SK-N-SH (cell line): ENCODE measurements around the gene INO80. TPM values are rescaled to one million over a fixed set of nuclear protein-coding genes. Genes with fewer than 3 reads are reported as not detected.

Experiments
- CTCF ChIA-PET: fragments of 300-600, 350-600 bp; formaldehyde crosslinking; extraction: SDS; loops from one replicate; lab custom pipeline; 2021; lab: Yijun Ruan, JAX
- POLR2A ChIA-PET: fragments of 350-600 bp; sonication (Branson Sonifier 250); formaldehyde crosslinking; extraction: SDS; loops from one replicate; lab custom pipeline; 2020; ENCODE audit warnings: antibody characterized with exemption, inconsistent platforms; lab: Yijun Ruan, JAX
- DNase-seq: peaks from one replicate; pipeline ENCODE4 v3.0.0; 2012
- H2AFZ ChIP-seq: fragments of 200-600 bp; sonication (generic); 2 replicates; pipeline ENCODE4 v1.8.1; 2016; ENCODE audit warnings: antibody characterized with exemption, mild to moderate bottlenecking, low read depth
- H3F3A ChIP-seq: fragments of 200-600 bp; sonication (generic); replicated peaks from 2 replicates; pipeline ENCODE3; 2016; ENCODE audit warnings: antibody characterized with exemption, mild to moderate bottlenecking; ENCODE audit not compliant: insufficient read depth
- H3K27ac ChIP-seq, 2 experiments: fragments of 200-500 bp in 1 of 2; fragments of 200-600 bp in 1 of 2; sonication (Bioruptor generic) in 1 of 2; sonication (generic), shearing (Covaris generic) in 1 of 2; 2 replicates each; pipeline versions ENCODE4 v1.5.1 to v1.6.1; 2014 to 2016; ENCODE audit warnings: low read depth in 2 of 2, inconsistent platforms in 1 of 2, low read length in 1 of 2, mild to moderate bottlenecking in 1 of 2, mixed read lengths in 1 of 2
- H3K27me3 ChIP-seq: fragments of 200-600 bp; sonication (generic), shearing (Covaris generic); 2 replicates; pipeline ENCODE4 v1.6.1; 2016; ENCODE audit warnings: mixed run types; ENCODE audit not compliant: insufficient read depth
- H3K36me3 ChIP-seq, 2 experiments: fragments of 200-500 bp in 1 of 2; fragments of 200-600 bp in 1 of 2; sonication (Bioruptor generic) in 1 of 2; sonication (generic) in 1 of 2; replicated peaks in 1 of 2; 2 replicates each; pipeline versions ENCODE3 to v1.5.1; 2014 to 2016; ENCODE audit warnings: low read length in 1 of 2, mild to moderate bottlenecking in 1 of 2; ENCODE audit not compliant: insufficient read depth in 2 of 2, control insufficient read depth in 1 of 2
- H3K4me1 ChIP-seq, 2 experiments: fragments of 200-500 bp in 1 of 2; fragments of 200-600 bp in 1 of 2; sonication (Bioruptor generic) in 1 of 2; sonication (generic), shearing (Covaris generic) in 1 of 2; 2 replicates each; pipeline versions ENCODE4 v1.5.1 to v1.6.1; 2014 to 2016; ENCODE audit warnings: low read depth in 1 of 2, low read length in 1 of 2, mixed run types in 1 of 2; ENCODE audit not compliant: insufficient read depth in 2 of 2, control insufficient read depth in 1 of 2
- H3K4me2 ChIP-seq: fragments of 200-600 bp; sonication (generic), shearing (Covaris generic); 2 replicates; pipeline ENCODE4 v1.6.1; 2017; ENCODE audit warnings: mixed run types
- H3K4me3 ChIP-seq, 2 experiments: fragments of 200-500 bp in 1 of 2; fragments of 200-600 bp in 1 of 2; sonication (Bioruptor generic) in 1 of 2; sonication (generic), shearing (Covaris generic) in 1 of 2; 2 replicates each; pipeline versions ENCODE4 v1.5.1 to v1.8.1; 2014 to 2016; ENCODE audit warnings: low read depth in 2 of 2, inconsistent platforms in 1 of 2, low read length in 1 of 2, mild to moderate bottlenecking in 1 of 2, mixed read lengths in 1 of 2, moderate library complexity in 1 of 2
- H3K79me2 ChIP-seq: fragments of 200-600 bp; sonication (generic); 2 replicates; pipeline ENCODE4 v1.8.1; 2017; ENCODE audit warnings: mild to moderate bottlenecking; ENCODE audit not compliant: insufficient read depth
- H3K9ac ChIP-seq: fragments of 200-600 bp; sonication (generic); 2 replicates; pipeline ENCODE4 v1.6.1; 2017; ENCODE audit warnings: mixed run types
- H3K9me2 ChIP-seq: fragments of 200-600 bp; sonication (generic); 2 replicates; pipeline ENCODE4 v1.6.1; 2017; ENCODE audit warnings: mixed run types
- H3K9me3 ChIP-seq: fragments of 200-600 bp; sonication (generic); 2 replicates; pipeline ENCODE4 v1.6.1; 2017; ENCODE audit warnings: mixed run types, mild to moderate bottlenecking, moderate library complexity
- H4K20me1 ChIP-seq: fragments of 200-600 bp; sonication (generic); 2 replicates; pipeline ENCODE4 v1.6.1; 2017; ENCODE audit warnings: mild to moderate bottlenecking, mixed run types; ENCODE audit not compliant: insufficient read depth
- ELF1 ChIP-seq: IDR thresholded peaks from 2 replicates; pipeline ENCODE4 v1.4.0; 2012
- EP300 ChIP-seq, 2 experiments: IDR thresholded peaks; 2 replicates each; pipeline versions ENCODE4 v1.4.0 to v1.6.1; 2012; ENCODE audit warnings: borderline replicate concordance in 1 of 2, low read depth in 1 of 2, low read length in 1 of 2
- FOSL2 ChIP-seq: IDR thresholded peaks from 2 replicates; pipeline ENCODE4 v1.4.0; 2012; ENCODE audit warnings: low read depth, mild to moderate bottlenecking, moderate library complexity, borderline replicate concordance
- FOXJ3 ChIP-seq: sonication (generic); formaldehyde crosslinking; IDR thresholded peaks from 2 replicates; pipeline ENCODE4 v1.5.1; 2020; ENCODE audit warnings: mild to moderate bottlenecking, missing genetic modification reagents
- FOXM1 ChIP-seq: IDR thresholded peaks from 2 replicates; pipeline ENCODE4 v1.4.0; 2012; ENCODE audit warnings: low read depth, mild to moderate bottlenecking
- GATA2 ChIP-seq: sonication (generic); formaldehyde crosslinking; IDR thresholded peaks from 2 replicates; pipeline ENCODE4 v1.5.0; 2020; ENCODE audit warnings: mild to moderate bottlenecking, missing genetic modification reagents
- IRF3 ChIP-seq: fragments of 150-350 bp; IDR thresholded peaks from 2 replicates; pipeline ENCODE4 v1.6.1; 2016; ENCODE audit warnings: mild to moderate bottlenecking, low read depth, low read length
- JUND ChIP-seq: IDR thresholded peaks from 2 replicates; pipeline ENCODE4 v1.4.0; 2012
- MXI1 ChIP-seq: IDR thresholded peaks from 2 replicates; pipeline ENCODE4 v1.6.1; 2012; ENCODE audit warnings: mild to moderate bottlenecking, low read depth, low read length, improper control_type of control experiment
- NFIC ChIP-seq: IDR thresholded peaks from 2 replicates; pipeline ENCODE4 v1.4.0; 2012; ENCODE audit warnings: borderline replicate concordance
- NRF1 ChIP-seq: IDR thresholded peaks from 2 replicates; pipeline ENCODE4 v1.6.1; 2012; ENCODE audit warnings: low read depth, mild to moderate bottlenecking, low read length
- PBX3 ChIP-seq: IDR thresholded peaks from 2 replicates; pipeline ENCODE4; 2012
- POLR2AphosphoS5 ChIP-seq: IDR thresholded peaks from 2 replicates; pipeline ENCODE4 v1.6.1; 2012; ENCODE audit warnings: low read depth, low read length
- RAD21 ChIP-seq: IDR thresholded peaks from 2 replicates; pipeline ENCODE4 v1.6.1; 2012; ENCODE audit warnings: mild to moderate bottlenecking, low read length
- RCOR1 ChIP-seq: fragments of 150-350 bp; IDR thresholded peaks from 2 replicates; pipeline ENCODE4 v1.6.1; 2017; ENCODE audit warnings: antibody characterized with exemption, low read length
- RFX5 ChIP-seq: IDR thresholded peaks from 2 replicates; pipeline ENCODE4 v1.6.1; 2012; ENCODE audit warnings: mild to moderate bottlenecking, improper control_type of control experiment, low read length
- RXRA ChIP-seq: IDR thresholded peaks from 2 replicates; pipeline ENCODE4 v1.4.0; 2012; ENCODE audit warnings: low read depth, mild to moderate bottlenecking, borderline replicate concordance
- SIN3A ChIP-seq: IDR thresholded peaks from 2 replicates; pipeline ENCODE4 v1.6.1; 2012; ENCODE audit warnings: low read depth, mild to moderate bottlenecking, low read length, moderate library complexity, borderline replicate concordance
- TAF1 ChIP-seq: IDR thresholded peaks from 2 replicates; pipeline ENCODE4 v1.6.1; 2012; ENCODE audit warnings: low read depth, mild to moderate bottlenecking, low read length, moderate library complexity, borderline replicate concordance
- TCF12 ChIP-seq: IDR thresholded peaks from 2 replicates; pipeline ENCODE4 v1.4.0; 2012
- USF2 ChIP-seq: fragments of 150-350 bp; IDR thresholded peaks from 2 replicates; pipeline ENCODE4 v1.6.1; 2017; ENCODE audit warnings: antibody characterized with exemption, low read length, low read depth, borderline replicate concordance
- ZBTB33 ChIP-seq: IDR thresholded peaks from 2 replicates; pipeline ENCODE4 v1.4.0; 2012; ENCODE audit warnings: low read depth, borderline replicate concordance
- WGBS: methylation state at CpG from one replicate; pipeline ENCODE4 v1.1.6; 2017; ENCODE audit warnings: low lambda C conversion rate; 5-methylcytosine and 5-hydroxymethylcytosine counted together
- polyA plus RNA-seq, 3 experiments: library from polyadenylated mRNA; depleted of rRNA; stranded (reverse); fragments of >200 nt; gene quantifications; 2 replicates each; pipeline ENCODE4 v1.2.3, GENCODE V29; 2012

Gene INO80
- polyA plus RNA-seq, 1 of the 3 experiments (the other 2 are of a cell fraction) = 4.6 TPM

- H4K20me1 ChIP-seq = no peaks in the 10 kb centered on the region
- no peak overlapping the region for H3K9ac ChIP-seq
- peaks cover 6% of the 10 kb centered on the region; the same call in 1 of the 2 replicates for H3K79me2 ChIP-seq
- H3K27ac ChIP-seq = no peak overlapping the region
- TF ChIP-seq ZBTB33 = no peak
- TF ChIP-seq PBX3 = no peak
- TF ChIP-seq FOSL2 = no peak
- no peak for TF ChIP-seq EP300 (IDR thresholded peaks at IDR 0.05; ENCODE audit: borderline replicate concordance in 1 of 2, low read depth in 1 of 2, low read length in 1 of 2)
- TF ChIP-seq MXI1 = no peak
- TF ChIP-seq JUND = no peak
- no peak for TF ChIP-seq ELF1
- TF ChIP-seq FOXM1 = no peak
- TF ChIP-seq POLR2AphosphoS5 = no peak
- no peak for TF ChIP-seq USF2
- TF ChIP-seq GATA2 = no peak
- TF ChIP-seq FOXJ3 (CRISPR knock-in tag) = no peak
- no peak for TF ChIP-seq NFIC
- TF ChIP-seq NRF1 = no peak
- TF ChIP-seq RAD21 = no peak
- TF ChIP-seq TCF12 = no peak
- TF ChIP-seq, all 33 proteins: peak for 0
- ChIA-PET CTCF (interaction anchor here (1.2 to 1.6 kb wide), 2 partner anchors 21 to 141 kb away, joined by 3 to 5 read pairs; no protein-coding TSS in a partner anchor), POLR2A (no interaction called here)
- 94% methylated on average over 5 of the region's 5 CpGs for WGBS
- H3F3A ChIP-seq = no peaks in the 10 kb centered on the region
- H3K27me3 ChIP-seq = no peaks in the 10 kb centered on the region
- H2AFZ ChIP-seq = no peak overlapping the region
- DNase-seq = no peak
- peaks cover 34 to 55% of the 10 kb centered on the region in 2 experiments for H3K36me3 ChIP-seq
- H3K9me2 ChIP-seq = no peaks in the 10 kb centered on the region
- no peak overlapping the region for H3K4me3 ChIP-seq
- no peaks in the 10 kb centered on the region; a peak in 1 of 4 replicates for H3K4me1 ChIP-seq
- H3K4me2 ChIP-seq = no peak overlapping the region
- H3K9me3 ChIP-seq = no peaks in the 10 kb centered on the region
These were observed 73.2 kb downstream of the INO80 start for GRCh38 chr15:41042851-41043250.

GRCh38 chr15:41039121-41039520, 77.0 kb downstream of the INO80 start:
- DNase-seq = no peak
- no peaks in the 10 kb centered on the region for H3K9me2 ChIP-seq
- no peaks in the 10 kb centered on the region for H3F3A ChIP-seq
- H3K27me3 ChIP-seq = no peaks in the 10 kb centered on the region
- no peaks in the 10 kb centered on the region; a peak in 1 of 4 replicates for H3K4me1 ChIP-seq
- H3K36me3 ChIP-seq = peaks cover 17 to 36% of the 10 kb centered on the region in 2 experiments
- H3K79me2 ChIP-seq = peaks cover 6% of the 10 kb centered on the region; the same call in 1 of the 2 replicates
- H3K4me2 ChIP-seq = no peak overlapping the region
- no peaks in the 10 kb centered on the region for H4K20me1 ChIP-seq
- no peaks in the 10 kb centered on the region for H3K9me3 ChIP-seq
- CTCF ChIA-PET = no interaction called here
- no peak overlapping the region for H3K4me3 ChIP-seq
- POLR2A ChIA-PET = no interaction called here
- H3K9ac ChIP-seq = no peak overlapping the region
- H2AFZ ChIP-seq = no peak overlapping the region
- no peak overlapping the region for H3K27ac ChIP-seq
- TF ChIP-seq RFX5 = no peak
- TF ChIP-seq RXRA = no peak
- no peak for TF ChIP-seq NFIC
- TF ChIP-seq MXI1 = no peak
- no peak for TF ChIP-seq PBX3
- no peak for TF ChIP-seq TAF1
- TF ChIP-seq SIN3A = no peak
- TF ChIP-seq IRF3 = no peak
- TF ChIP-seq RCOR1 = no peak
- no peak for TF ChIP-seq FOXM1
- no peak for TF ChIP-seq FOXJ3 (CRISPR knock-in tag)
